ENCODE measurements around the gene ACTA1. TPM values are rescaled to one million over a fixed set of nuclear protein-coding genes. Genes with fewer than 3 reads are reported as not detected.
A peak's percentile ranks its signal among the peaks of the same experiment; 100 is the strongest.
"Not testable (repeated sequence)": the region's sequence is repeated elsewhere in the genome, so short reads cannot be mapped to it uniquely, and the experiment has no call there.

Gene ACTA1
- polyA plus RNA-seq, 4 donors: 0.61 to 2.4 (median 1.5) TPM

DNA sequence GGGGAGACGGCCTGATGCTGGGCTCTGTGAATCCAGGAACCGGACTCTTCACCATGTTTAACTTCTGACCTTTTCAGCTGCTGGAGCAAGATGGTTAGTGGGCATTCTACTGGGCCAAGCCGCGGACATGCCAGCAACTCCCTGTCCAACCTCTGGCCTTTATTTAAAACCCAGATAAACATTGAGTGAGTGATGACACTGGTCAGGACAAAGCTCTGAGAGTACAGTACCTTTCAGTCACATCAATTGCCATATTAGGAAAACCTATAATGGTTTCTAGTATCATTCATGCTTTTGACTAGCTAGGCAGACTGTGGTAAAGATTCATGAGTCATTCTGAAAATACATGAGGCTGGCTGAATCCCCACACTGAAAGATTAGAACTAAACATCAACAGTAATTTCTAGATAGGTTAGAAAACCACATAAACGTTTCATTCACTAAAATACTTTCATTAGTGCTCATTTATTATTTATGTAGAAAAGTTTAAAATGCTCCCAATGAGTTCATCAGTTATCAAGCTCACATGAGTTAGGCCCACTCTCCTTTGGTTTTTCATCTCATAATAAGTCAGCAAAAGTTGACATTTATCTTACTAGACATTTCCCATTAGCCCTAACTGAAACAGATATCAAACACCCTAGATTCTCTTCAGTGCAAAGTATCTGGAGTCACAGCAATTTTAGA is 7.1 kb upstream of the ACTA1 start:
- no peak for DNase-seq (ENCODE audit: low read depth in 4 of 4, low spot score in 3 of 4)

DNA sequence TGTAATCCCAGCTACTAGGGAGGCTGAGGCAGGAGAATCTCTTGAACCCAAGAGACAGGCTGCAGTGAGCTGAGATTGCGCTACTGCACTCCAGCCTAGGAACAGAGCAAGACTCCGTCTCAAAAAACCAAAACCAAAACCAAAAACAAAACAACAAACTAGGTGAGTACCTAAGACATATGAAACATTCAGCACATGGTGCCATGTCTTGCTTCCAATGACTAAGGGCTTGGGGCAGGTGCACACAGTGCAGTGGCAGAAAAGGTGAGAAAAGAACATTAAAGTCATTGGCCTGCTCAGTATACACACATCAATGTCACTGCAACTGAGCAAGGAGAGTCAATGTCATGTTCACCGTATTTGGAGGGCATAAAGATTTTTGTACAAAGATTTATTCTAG is 4.1 kb upstream of the ACTA1 start:
- DNase-seq (ENCODE audit: low read depth in 4 of 4, low spot score in 3 of 4): no peak

DNA sequence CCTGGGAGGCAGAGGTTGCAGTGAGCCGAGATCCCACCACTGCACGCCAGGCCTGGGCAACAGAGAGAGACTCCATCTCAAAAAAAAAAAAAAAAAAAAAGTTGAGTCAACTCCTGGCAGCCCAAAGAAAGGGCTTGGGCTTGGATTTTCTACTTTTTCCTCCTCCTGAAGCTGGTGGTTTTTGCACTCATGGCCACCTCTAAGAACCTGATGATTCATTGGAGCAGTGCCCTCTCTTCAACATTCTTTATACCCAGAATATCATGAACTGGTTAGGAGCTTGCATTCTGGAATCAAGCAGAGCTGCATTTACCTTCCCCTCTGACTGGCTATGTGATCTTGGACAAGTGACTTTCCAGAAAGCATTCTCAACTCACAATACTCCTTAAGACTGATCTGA is 3.5 kb upstream of the ACTA1 start:
- no peak for DNase-seq (ENCODE audit: low read depth in 4 of 4, low spot score in 3 of 4)

DNA sequence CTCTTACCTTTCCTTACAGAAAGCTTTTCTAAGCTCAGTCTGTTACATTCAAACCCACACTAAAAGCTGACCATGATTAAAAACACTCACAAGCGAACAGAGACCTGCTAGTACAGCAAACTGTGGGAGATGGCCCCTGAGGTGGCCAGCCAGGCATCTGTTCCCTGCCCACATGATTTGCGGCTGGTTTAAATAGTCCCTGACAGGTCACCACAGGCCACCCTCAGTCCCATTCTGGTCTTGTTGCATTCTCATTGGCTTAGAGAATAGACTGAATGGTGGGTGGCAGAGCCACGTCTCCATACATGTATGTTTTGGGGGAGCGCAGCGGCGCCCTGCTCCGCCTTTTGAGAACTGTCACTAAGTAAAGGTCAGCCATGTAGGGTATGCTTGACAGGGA is 2.3 kb upstream of the ACTA1 start:
- no peak for DNase-seq (ENCODE audit: low read depth in 4 of 4, low spot score in 3 of 4)

DNA sequence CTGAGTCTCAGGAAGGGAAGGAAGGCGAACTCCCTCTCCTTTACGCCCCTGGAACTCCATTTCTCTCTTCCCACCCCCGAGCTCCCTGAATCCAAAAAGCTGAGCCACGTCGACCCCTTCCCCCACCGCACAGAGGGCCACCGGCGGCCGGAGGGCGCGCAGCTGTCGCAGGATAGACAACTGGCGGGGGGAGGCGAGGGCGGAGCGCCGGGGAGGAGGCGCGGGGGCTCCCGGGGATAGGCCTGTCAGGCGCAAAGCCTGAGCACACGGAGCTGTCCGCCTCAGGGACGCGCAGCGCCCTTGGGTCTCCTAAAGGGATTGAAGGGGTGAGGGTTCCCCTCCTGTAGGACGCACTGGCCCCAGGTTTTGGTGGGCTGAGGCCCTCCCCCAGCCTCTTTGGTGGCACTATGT is 752 bp upstream of the ACTA1 start:
- DNase-seq (ENCODE audit: low read depth in 4 of 4, low spot score in 3 of 4): no peak

DNA sequence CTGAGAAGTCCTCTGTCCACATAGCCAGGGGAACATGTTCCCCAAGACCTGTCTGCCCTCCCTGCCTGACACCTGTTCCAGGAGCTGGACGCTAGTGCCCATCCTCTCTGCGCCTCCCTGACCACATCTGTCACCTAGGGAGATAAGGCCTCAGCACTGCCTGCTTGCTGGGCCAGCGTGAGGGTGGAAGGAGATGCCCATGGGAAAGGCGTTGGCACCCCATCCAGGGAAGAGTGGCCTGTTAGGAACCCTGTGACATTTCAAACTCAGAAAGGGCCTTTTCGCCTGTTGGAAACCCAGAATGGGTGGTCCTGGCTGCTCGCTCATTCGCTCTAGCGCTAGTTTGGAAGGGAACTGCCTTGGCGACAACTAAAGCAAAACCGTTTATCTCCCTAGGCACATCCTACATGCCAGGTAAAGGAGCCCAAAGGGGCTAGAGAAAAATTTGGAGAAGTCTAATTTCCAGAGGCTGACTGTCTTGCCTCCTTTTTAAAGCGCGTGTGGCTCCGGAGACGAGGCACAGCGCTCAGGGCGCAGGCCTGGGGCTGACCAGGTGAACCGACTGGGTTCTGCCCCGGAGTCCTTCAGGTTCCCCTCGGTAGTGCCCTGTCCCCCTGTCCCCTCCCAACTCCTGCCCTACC is 410 bp downstream of the ACTA1 start:
- no peak for DNase-seq (ENCODE audit: low read depth in 4 of 4, low spot score in 3 of 4)

DNA sequence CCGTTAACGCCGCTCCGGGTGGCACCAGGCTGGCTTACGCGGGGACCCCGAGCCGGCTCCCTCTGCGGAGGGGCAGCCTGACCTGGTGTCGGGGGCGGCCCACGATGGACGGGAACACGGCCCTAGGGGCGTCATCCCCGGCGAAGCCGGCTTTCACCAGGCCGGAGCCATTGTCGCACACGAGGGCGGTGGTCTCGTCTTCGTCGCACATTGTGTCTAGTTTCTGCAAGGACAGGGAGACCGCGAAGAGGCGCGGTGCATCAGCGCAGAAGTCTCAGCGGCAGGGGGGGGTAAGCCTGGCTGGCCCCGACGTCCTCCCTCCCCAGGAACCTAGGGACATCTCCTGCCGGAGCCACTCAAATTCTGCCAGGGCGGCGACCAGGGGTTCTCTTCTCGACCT is 989 bp downstream of the ACTA1 start:
- no peak for DNase-seq (ENCODE audit: low read depth in 4 of 4, low spot score in 3 of 4)

DNA sequence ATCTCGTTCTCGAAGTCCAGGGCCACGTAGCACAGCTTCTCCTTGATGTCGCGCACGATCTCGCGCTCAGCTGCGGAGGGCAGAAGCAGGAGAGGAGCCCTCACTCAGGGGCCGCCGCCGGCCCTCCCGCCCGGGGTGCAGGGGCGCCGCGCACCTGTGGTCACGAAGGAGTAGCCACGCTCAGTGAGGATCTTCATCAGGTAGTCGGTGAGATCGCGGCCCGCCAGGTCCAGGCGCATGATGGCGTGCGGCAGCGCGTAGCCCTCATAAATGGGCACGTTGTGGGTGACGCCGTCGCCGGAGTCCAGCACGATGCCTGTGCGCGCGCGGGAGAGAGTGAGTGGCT is 1.8 kb downstream of the ACTA1 start:
- DNase-seq (ENCODE audit: low read depth in 4 of 4, low spot score in 3 of 4): no peak

DNA sequence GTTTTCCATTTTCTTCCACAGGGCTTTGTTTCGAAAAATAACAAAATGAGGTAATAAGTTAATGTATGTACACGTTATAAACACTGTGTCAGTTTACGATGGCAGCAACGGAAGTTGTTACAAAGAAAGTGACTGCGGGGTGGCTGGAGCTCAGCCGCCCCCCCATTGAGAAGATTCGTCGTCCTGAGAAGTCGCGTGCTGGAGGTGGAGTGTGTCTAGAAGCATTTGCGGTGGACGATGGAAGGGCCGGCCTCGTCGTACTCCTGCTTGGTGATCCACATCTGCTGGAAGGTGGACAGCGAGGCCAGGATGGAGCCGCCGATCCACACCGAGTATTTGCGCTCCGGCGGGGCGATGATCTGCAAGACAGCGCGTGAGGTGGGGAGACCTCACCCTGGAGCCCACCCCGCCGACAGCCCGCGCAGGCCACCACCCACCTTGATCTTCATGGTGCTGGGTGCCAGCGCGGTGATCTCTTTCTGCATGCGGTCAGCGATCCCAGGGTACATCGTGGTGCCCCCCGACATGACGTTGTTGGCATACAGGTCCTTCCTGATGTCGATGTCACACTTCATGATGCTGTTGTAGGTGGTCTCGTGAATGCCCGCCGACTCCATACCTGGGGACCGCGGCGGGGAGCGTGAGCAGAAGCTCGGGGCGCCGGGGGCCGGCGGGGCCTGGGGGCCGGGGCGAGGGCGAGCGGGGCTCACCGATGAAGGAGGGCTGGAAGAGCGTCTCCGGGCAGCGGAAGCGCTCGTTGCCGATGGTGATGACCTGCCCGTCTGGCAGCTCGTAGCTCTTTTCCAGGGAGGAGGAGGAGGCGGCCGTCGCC is 2.4 kb downstream of the ACTA1 start:
- DNase-seq (ENCODE audit: low read depth in 4 of 4, low spot score in 3 of 4): no peak

DNA sequence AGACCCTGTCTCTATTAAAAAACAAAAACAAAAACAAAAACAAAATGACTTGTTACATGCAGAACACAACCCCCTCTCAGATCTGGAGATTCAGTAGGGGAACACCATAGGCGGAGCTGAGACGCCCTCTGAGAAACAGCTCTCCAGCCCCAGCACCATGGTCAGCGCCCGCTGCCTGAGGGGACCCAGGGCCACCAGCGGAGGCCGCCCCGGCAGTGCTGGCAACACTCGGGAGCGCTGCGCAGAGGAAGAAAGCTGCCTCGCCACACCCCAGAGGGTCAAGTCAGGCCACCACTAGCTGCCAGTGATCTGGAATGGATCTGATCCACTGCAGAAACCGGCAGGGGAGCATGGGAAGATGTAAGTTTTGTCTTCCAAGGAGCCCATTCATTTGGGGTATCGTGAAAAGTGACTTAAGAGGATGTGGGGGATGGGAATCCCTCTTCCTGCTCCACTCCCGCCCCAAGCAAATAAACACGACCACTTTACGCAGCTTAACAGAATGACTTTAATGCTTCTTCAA is 3.1 kb downstream of the ACTA1 start:
- peak in 2 of 4 donors; percentile 46 to 58 for DNase-seq (ENCODE audit: low read depth in 4 of 4, low spot score in 3 of 4)

DNA sequence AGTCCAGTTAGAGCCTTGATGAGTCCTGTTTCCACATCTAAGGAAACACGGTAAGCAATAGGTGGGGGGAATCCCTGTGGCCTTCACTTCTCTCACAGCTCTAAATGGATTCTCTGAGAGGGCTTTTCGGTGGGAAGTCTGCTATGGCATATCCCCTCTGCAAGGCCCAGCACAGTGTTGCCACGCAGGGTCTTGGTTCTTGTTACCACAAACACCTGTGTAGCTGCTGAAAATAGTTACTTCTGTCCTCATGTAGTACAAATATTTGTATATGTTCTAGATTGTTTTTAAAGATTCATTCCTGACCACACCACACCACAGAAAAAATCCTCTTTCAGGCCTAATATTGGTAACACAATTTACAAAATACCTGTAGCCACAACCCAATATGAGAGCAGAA is 5.6 kb downstream of the ACTA1 start:
- no peak for DNase-seq (ENCODE audit: low read depth in 4 of 4, low spot score in 3 of 4)

DNA sequence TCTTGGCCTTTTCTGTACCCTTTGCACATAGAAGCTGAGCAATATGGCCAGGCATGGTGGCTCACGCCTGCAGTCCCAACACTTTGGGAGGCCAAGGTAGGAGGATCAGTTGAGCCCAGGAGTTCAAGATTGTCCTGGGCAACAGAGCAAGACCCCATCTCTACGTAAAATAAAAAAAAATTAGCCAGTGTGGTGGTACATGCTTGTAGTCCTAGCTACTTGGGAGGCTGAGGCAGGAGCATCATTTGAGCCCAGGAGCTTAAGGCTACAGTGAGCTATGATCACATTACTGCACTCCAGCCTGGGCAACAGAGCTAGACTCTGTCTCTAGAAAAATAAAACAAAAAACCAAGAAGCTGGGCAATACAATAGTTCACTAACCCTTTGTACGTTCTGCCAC is 6.3 kb downstream of the ACTA1 start:
- DNase-seq (ENCODE audit: low read depth in 4 of 4, low spot score in 3 of 4): no peak

DNA sequence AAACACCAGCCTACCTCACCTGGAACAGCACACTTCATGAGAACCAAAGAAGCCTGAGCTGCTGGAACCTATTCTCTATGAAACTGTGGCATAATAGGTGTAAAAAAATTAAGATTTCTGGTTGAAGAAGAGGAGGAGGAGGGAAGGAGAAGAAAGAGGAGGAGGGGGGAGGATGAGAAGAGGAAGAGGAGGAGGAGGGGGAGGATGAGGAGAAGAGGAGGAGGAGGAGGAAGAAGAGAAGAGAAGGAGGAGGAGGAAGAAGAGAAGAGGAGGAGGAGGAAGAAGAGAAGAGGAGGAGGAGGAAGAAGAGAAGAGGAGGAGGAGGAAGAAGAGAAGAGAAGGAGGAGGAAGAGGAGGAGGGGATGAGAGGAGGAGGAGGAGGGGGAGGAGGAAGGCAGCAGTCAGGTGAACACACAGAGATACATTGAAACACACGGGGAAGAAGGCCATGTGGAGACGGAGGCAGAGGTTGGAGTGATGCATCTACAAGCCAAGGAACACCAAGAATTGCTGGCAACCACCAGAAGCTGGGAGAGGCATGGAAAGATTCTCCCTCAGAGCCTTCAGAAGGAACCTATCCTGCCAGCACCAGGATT is 8.2 kb downstream of the ACTA1 start:
- DNase-seq (ENCODE audit: low read depth in 4 of 4, low spot score in 3 of 4): no peak

DNA sequence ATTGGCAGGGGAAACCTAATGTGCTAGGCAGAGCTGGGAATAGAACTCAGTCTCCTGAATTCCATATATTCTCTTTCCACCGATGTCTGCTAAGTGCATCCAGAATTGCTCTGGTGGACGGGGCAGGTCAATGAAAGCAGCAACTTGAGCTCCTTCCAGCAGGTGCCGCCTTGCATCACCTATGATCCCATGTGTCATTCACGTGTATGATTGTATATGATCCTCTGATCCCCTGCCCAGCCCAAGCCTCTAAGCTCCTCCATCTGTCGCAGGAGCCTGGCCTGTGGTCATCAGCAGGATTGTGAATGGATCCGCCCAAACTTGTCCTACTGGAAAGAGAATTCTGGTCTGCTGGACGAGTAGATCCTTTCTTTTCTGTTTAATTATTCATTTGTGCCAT is 13.1 kb downstream of the ACTA1 start:
- no peak for DNase-seq (ENCODE audit: low read depth in 4 of 4, low spot score in 3 of 4)

DNA sequence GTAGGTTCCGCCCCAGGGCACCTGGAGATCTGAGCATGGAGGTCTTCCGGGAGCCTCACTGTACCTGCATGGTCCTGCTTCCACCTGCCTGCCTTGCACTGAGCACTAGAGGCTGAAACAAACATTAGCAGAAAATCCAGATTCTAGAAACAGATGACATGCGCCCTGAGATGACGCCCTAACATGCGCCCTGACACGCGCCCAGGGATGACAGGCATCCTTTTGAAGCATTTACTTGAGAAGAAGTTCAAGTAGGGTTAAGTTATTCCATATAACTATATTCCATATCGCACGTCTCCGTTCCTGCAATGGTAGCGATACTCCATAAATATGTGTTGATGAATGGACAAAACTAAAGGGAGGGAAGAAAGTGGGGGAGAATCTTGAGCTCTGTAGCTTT is 13.7 kb downstream of the ACTA1 start:
- no peak for DNase-seq (ENCODE audit: low read depth in 4 of 4, low spot score in 3 of 4)

DNA sequence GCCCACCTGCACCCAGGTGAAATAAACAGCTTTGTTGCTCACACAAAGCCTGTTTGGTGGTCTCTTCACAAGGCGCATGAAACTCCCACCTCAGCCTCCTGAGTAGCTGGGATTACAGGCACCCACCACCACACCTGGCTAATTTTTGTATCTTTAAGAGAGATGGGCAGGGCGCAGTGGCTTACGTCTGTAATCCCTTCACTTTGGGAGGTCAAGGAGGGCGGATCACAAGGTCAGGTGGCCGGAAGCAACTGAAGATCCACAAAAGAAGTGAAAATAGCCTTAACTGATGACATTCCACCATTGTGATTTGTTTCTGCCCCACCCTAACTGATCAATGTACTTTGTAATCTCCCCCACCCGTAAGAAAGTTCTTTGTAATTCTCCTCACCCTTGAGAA is 15.3 kb downstream of the ACTA1 start:
- not testable (repeated sequence) for DNase-seq (ENCODE audit: low read depth in 4 of 4, low spot score in 3 of 4)

DNA sequence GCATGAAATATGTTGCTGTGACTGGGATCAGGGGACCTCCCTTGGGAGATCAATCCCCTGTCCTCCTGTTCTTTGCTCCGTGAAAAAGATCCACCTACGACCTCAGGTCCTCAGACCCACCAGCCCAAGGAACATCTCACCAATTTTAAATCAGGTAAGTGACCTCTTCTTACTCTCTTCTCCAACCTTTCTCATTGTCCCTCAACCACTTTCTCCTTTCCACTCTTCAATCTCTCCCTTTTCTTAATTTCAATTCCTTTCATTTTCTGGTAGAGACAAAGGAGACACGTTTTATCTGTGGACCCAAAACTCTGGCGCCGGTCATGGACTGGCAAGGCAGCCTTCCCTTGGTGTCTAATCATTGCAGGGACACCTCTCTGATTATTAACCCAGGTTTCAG is 21.1 kb downstream of the ACTA1 start:
- DNase-seq (ENCODE audit: low read depth in 4 of 4, low spot score in 3 of 4): not testable (repeated sequence)

DNA sequence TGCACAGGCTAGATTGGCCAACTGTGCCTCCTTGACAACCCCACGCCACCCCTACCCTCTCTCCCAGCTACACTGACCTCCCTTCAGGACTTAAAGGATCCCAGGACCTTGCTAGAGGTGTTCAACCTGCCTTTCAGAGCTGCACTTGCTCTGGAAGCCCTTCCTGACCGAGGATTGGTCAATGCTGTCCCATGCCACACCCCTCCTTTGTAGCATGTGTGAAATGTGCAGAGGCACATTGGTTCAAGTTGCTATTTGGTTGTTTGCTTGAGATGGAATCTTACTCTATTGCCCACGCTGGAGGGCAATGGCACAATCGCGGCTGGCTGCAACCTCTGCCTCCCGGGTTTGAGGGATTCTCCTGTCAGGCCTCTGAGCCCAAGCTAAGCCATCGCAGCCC is 21.8 kb downstream of the ACTA1 start:
- no peak for DNase-seq (ENCODE audit: low read depth in 4 of 4, low spot score in 3 of 4)

DNA sequence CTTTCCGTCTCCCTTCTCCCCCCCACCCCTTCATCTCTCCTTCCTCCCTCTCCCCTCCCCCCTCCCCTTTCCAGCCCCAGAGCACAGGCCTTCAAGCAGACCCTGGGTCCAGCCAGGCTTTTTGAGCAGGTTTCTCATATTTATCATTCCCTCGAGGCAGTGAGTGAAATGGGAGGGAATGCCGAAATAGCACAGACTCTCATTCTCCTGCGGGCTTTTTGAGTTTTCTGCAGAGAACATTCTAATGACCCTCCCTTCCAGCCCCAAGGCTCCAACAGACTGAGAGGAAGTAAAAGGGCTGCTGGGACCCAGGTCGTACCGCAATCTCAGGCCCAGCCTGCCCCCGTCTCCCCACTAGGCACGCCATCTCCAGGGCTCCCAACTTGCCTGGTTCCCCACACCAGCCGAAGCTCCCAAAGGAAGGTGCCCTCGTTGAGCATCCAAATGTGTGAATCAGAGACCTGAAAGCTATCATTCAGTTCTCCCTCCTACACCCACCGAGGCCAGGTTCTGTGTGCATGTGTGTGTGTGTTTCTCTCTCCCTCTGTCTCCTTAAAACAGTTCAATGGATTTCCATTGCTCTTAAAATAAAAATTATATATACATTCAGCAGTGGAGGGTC is 22.3 kb downstream of the ACTA1 start:
- DNase-seq (ENCODE audit: low read depth in 4 of 4, low spot score in 3 of 4): no peak

DNA sequence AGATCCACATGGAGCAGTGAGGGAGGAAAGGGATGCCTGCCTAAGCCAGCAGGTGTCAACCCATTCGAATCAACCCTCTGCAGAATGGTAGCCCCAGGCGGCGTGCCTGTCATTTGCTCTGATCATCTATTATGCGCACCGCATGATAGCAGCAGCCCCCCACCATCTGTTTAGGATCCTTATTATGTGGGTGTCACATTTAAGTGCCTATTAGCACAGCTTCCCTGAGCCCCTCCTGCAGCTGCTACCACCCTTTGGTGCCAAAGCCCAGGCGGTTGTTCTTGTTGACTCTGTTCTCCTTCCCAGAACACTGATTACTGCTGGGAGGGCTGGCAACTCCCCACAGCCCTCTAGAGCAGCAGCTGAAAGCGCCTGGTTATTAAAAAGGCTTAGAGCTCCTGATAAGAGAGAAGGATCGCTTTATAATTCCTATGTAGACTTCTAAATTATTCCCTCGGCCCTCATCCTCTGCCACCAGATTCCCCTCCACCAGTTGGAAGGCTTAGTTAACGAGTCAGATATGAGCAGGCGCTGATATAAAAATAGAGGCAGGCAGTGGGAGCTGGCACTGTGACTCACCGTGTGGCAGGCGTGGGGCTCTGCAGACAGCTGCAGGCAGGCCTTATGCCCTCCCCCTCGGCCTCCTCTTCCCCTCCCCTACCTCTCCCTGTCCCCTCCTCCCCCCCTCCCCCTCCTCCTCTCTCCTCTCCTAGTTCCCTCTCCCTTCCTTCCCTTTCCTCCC is 23.0 kb downstream of the ACTA1 start:
- DNase-seq (ENCODE audit: low read depth in 4 of 4, low spot score in 3 of 4): no peak
